LNCaP clone FGC (cell line): ENCODE data around the gene SFTA2.

Source experiments
- DNase-seq: peaks from one replicate; pipeline ENCODE4 v3.0.0-alpha.2; 2011; ENCODE audit warnings: low read depth
- H3K4me3 ChIP-seq: 2 replicates; pipeline ENCODE4 v1.5.1; 2011; ENCODE audit warnings: mild to moderate bottlenecking, low read depth, low read length, control low read depth
- TF ChIP-seq, protein P1 (sequence below): IDR thresholded peaks from 2 replicates; pipeline ENCODE4 v1.5.1; 2012; ENCODE audit warnings: mild to moderate bottlenecking; ENCODE audit not compliant: control insufficient read depth, insufficient read depth; ENCODE audit errors: extremely low read depth

SFTA2 gene

DNA sequence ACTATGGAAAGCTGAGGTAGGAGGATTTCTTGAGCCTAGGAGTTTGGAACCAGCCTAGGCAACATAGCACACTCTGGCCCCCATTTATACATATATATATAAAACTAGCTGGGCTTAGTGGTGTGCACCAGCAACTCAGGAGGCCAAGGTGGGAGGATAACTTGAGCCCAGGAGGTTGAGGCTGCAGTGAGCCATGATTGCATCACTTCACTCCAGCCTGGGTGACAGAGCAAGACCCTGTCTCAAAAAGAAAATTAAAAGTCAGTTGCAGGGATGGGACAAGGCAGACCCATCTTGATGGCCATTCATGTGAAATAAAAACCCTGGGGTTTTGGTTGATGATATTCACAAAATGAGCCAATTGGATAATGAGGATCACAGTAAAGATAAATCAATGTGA, 30.5 kb downstream of the SFTA2 start:
- TF ChIP-seq, protein P1, sequence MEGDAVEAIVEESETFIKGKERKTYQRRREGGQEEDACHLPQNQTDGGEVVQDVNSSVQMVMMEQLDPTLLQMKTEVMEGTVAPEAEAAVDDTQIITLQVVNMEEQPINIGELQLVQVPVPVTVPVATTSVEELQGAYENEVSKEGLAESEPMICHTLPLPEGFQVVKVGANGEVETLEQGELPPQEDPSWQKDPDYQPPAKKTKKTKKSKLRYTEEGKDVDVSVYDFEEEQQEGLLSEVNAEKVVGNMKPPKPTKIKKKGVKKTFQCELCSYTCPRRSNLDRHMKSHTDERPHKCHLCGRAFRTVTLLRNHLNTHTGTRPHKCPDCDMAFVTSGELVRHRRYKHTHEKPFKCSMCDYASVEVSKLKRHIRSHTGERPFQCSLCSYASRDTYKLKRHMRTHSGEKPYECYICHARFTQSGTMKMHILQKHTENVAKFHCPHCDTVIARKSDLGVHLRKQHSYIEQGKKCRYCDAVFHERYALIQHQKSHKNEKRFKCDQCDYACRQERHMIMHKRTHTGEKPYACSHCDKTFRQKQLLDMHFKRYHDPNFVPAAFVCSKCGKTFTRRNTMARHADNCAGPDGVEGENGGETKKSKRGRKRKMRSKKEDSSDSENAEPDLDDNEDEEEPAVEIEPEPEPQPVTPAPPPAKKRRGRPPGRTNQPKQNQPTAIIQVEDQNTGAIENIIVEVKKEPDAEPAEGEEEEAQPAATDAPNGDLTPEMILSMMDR, result no peak
- DNase-seq, result no peak
- no peak overlapping the region for H3K4me3 ChIP-seq

DNA sequence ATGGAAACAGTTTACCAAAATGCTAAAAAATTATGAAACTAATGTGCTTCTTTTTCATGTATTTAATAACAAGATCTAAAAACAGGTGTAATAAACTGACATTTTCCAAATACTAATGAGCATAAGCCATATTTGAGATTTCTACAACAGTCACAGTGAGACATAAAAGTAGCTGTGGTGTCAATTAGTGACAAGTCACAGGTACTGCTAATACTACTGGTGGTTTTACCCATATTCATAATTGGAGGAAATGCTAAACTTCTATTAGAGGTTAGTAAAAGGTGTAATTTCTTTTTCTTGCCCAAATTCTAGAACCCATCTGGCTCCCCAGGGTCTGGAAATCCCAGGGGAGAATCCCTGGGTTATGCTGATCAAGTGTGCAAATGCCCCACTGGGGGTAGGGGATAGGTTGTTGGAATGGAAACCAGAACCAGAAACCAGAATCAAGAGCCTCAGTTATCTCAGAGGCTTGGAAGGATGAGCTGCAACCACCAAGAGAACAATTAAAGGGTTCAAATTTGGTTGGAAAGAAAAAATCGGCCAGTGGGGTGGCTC, 31.0 kb downstream of the SFTA2 start:
- H3K4me3 ChIP-seq, result no peak overlapping the region
- no peak for DNase-seq
- TF ChIP-seq, protein P1, result no peak

DNA sequence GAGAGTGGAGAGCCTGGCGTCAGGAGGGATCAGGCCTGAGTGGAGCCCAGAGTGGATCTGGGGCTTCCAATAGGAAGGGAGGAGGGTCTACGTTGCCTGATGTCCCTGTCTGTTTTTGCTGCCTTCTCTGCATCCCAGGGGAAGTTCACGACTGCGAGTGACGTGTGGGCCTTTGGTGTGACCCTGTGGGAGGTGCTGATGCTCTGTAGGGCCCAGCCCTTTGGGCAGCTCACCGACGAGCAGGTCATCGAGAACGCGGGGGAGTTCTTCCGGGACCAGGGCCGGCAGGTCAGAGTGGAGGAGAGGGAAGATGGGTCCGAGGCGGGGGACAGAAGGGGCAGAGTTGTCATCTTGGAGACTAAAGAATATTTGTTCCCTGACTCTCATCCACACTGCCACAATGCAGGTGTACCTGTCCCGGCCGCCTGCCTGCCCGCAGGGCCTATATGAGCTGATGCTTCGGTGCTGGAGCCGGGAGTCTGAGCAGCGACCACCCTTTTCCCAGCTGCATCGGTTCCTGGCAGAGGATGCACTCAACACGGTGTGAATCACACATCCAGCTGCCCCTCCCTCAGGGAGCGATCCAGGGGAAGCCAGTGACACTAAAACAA, 33.1 kb downstream of the SFTA2 start:
- no peak for DNase-seq
- no peak overlapping the region for H3K4me3 ChIP-seq
- TF ChIP-seq, protein P1, result no peak

DNA sequence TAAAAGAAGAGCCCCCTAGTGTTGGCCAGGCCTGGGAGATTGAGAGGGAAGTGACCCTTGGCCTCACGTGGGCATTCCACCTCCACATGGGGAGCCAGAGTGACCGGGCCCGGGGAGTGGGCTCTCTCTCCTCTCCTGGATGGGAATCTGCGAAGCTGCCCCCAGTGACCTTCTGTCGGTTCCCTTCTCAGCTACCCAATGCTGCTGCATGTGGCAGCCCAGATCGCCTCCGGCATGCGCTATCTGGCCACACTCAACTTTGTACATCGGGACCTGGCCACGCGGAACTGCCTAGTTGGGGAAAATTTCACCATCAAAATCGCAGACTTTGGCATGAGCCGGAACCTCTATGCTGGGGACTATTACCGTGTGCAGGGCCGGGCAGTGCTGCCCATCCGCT, 34.1 kb downstream of the SFTA2 start:
- TF ChIP-seq, protein P1, result no peak
- H3K4me3 ChIP-seq, result no peak overlapping the region
- no peak for DNase-seq

DNA sequence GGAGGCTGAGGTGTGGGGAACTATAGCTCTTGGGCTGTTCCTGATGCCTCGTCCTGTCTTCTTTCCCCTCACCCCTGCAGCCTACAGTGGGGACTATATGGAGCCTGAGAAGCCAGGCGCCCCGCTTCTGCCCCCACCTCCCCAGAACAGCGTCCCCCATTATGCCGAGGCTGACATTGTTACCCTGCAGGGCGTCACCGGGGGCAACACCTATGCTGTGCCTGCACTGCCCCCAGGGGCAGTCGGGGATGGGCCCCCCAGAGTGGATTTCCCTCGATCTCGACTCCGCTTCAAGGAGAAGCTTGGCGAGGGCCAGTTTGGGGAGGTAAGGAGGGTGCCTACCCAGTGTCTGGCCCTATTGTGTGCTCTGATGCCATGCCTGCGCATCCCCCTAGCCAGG, 35.4 kb downstream of the SFTA2 start:
- TF ChIP-seq, protein P1, result no peak

DNA sequence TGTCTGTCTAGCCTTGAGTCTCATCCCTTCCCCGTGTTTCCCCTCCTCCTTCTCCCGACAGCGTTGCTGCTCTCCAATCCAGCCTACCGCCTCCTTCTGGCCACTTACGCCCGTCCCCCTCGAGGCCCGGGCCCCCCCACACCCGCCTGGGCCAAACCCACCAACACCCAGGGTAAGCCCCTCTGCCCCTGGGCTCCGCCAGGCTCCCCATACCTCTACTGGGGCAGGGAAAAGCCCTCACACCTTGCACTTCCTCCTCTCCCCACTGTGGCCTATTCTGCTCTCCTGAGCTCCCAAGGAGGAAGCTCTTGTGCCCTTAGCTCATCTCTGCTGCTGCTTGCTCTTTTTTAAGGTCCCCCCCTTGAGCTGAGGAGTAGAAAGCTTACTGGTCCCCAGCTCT, 36.6 kb downstream of the SFTA2 start:
- TF ChIP-seq, protein P1, result no peak
- H3K4me3 ChIP-seq, result no peak overlapping the region
- no peak for DNase-seq

More for the DNA sequence above, 35.4 kb downstream of the SFTA2 start:
- DNase-seq, result no peak
- no peak overlapping the region for H3K4me3 ChIP-seq

DNA sequence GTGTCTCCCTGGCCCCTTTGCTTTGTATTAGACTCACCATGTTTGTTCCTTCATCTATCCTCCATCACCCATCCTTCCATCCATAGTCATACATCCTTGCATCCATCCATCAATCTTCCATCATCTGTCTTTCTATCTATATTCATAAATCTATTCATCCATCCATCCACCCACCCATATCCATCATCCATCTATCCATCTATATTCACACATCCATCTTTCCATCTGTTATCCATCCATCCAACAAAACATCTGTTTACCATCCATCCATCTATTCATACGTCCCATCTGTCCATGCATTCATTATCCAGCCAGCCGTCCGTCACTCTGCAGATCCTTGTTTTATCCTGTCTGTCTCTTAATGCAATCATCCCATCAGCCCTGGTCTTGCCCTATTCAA, 37.0 kb downstream of the SFTA2 start:
- TF ChIP-seq, protein P1, result no peak
- H3K4me3 ChIP-seq, result no peak overlapping the region
- DNase-seq, result no peak
